Keratinocyte (primary cell): ENCODE results near the gene LRBA. TPM values are rescaled to one million over a fixed set of nuclear protein-coding genes. Genes with fewer than 3 reads are reported as not detected.

Source experiments
- DNase-seq: peaks from one replicate; pipeline ENCODE4 v3.0.0-alpha.2; 2011; ENCODE audit warnings: low read depth, missing footprints, low spot score
- FAIRE-seq: peaks from 2 replicates; lab custom pipeline; 2011; peaks lifted over from hg19 to GRCh38; lab: Jason Lieb, UNC
- H2AFZ ChIP-seq: 2 replicates; pipeline ENCODE4 v1.6.0; 2012; ENCODE audit warnings: low read length, control low read depth, inconsistent platforms; ENCODE audit not compliant: control insufficient read depth
- H3K27ac ChIP-seq: 2 replicates; pipeline ENCODE4 v1.5.1; 2011; ENCODE audit warnings: low read length; ENCODE audit not compliant: control insufficient read depth, insufficient read depth
- H3K27me3 ChIP-seq: 3 replicates; pipeline ENCODE4 v1.6.0; 2011; ENCODE audit warnings: low read length; ENCODE audit not compliant: control insufficient read depth, insufficient read depth; ENCODE audit errors: extremely low read depth
- H3K36me3 ChIP-seq, 2 experiments: 2 replicates in 1 of 2; 3 replicates in 1 of 2; pipeline ENCODE4 v1.5.1; 2011; ENCODE audit warnings: low read length in 2 of 2, mild to moderate bottlenecking in 1 of 2; ENCODE audit not compliant: control insufficient read depth in 2 of 2, insufficient read depth in 2 of 2; ENCODE audit errors: extremely low read depth in 1 of 2
- H3K4me1 ChIP-seq: 3 replicates; pipeline ENCODE4 v1.5.1; 2011; ENCODE audit warnings: low read length; ENCODE audit not compliant: control insufficient read depth, insufficient read depth; ENCODE audit errors: extremely low read depth
- H3K4me2 ChIP-seq: 3 replicates; pipeline ENCODE4 v1.6.0; 2011; ENCODE audit warnings: low read depth, low read length; ENCODE audit not compliant: control insufficient read depth, insufficient read depth; ENCODE audit errors: extremely low read depth
- H3K4me3 ChIP-seq, 3 experiments: fragments of 200-600 bp in 1 of 3; sonication (generic) in 1 of 3; 2 replicates in 2 of 3; 3 replicates in 1 of 3; pipeline ENCODE4 v1.5.1; 2011 to 2016; ENCODE audit warnings: low read length in 3 of 3, mild to moderate bottlenecking in 3 of 3, control low read depth in 2 of 3, inconsistent platforms in 1 of 3, low read depth in 1 of 3, mixed read lengths in 1 of 3, mixed run types in 1 of 3, moderate library complexity in 1 of 3; ENCODE audit not compliant: control insufficient read depth in 2 of 3, insufficient read depth in 2 of 3; ENCODE audit errors: extremely low read depth in 1 of 3
- H3K79me2 ChIP-seq: 2 replicates; pipeline ENCODE4 v1.6.0; 2012; ENCODE audit warnings: low read length; ENCODE audit not compliant: control insufficient read depth, insufficient read depth
- H3K9ac ChIP-seq: 3 replicates; pipeline ENCODE4 v1.6.0; 2011; ENCODE audit warnings: low read length; ENCODE audit not compliant: control insufficient read depth, insufficient read depth; ENCODE audit errors: extremely low read depth
- H3K9me1 ChIP-seq: 3 replicates; pipeline ENCODE4 v1.6.0; 2011; ENCODE audit warnings: low read length; ENCODE audit not compliant: control insufficient read depth, insufficient read depth; ENCODE audit errors: extremely low read depth
- H3K9me3 ChIP-seq: 2 replicates; pipeline ENCODE4 v1.5.1; 2012; ENCODE audit warnings: low read depth, low read length; ENCODE audit not compliant: control insufficient read depth
- H4K20me1 ChIP-seq: 3 replicates; pipeline ENCODE4 v1.6.0; 2011; ENCODE audit warnings: low read length; ENCODE audit not compliant: control insufficient read depth, insufficient read depth; ENCODE audit errors: extremely low read depth
- EZH2 ChIP-seq: IDR thresholded peaks from one replicate; pipeline ENCODE4 v1.6.1; 2012; ENCODE audit warnings: inconsistent platforms, mild to moderate bottlenecking, low read length, moderate library complexity
- dilution Hi-C: fragments of 300-500 bp; cut with MboI; formaldehyde crosslinking; loops from one replicate; pipeline ENCODE4 v1.7.0; 2020; ENCODE audit warnings: low sequenced_read_pairs; ENCODE audit not compliant: extremely low pct_ligation_motif_present
- polyA plus RNA-seq, 5 experiments: library from polyadenylated mRNA; depleted of rRNA in 3 of 5; stranded (reverse) in 3 of 5; stranded (forward) in 1 of 5; unstranded in 1 of 5; fragments of >200 nt; gene quantifications; 1 replicate in 1 of 5; 2 replicates in 3 of 5; 3 replicates in 1 of 5; pipeline versions ENCODE4 v1.2.1 to v1.2.3, GENCODE V29; 2011 to 2012; ENCODE audit warnings: missing spikeins in 2 of 5, low read depth in 1 of 5, low replicate concordance in 1 of 5
- TF ChIP-seq, protein P1 (sequence below), 3 experiments: IDR thresholded peaks in 1 of 3; conservative IDR thresholded peaks in 1 of 3; optimal IDR thresholded peaks in 1 of 3; 2 replicates in 2 of 3; 3 replicates in 1 of 3; pipeline versions ENCODE3 to v1.5.1; 2011; ENCODE audit warnings: low read length in 3 of 3, mild to moderate bottlenecking in 3 of 3, moderate library complexity in 2 of 3, control low read depth in 1 of 3, inconsistent platforms in 1 of 3; ENCODE audit not compliant: insufficient read depth in 2 of 3; ENCODE audit errors: extremely low read depth in 1 of 3

LRBA gene
- polyA plus RNA-seq, 1 donor (not counting 4 experiments of a cell fraction or from before 2014, with no cell fraction given), result 35.6 TPM

DNA sequence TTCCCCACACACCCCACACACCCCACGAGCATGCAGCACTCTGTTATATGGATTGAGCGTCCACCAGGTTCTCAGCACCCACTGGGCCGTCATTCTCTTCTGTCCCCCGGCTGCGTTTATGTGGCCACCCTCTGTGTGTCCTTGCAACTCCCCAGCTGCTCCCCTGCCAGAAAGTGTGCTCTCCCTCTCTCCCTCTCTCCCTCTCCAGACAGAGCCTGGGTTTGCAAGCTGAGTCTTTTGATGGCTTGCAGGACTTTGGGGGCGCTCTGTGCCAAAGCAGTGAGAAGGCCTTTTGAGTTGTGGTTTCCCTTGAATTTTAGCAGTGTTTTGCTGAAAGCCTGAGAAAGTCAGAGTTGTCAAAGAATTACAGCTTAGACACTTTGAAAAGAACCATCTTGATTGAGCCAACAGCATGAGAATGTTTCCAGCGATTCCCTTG lies 763.3 kb downstream of the LRBA start:
- no peak overlapping the region for H2AFZ ChIP-seq
- H3K4me2 ChIP-seq, result no peak overlapping the region
- H3K36me3 ChIP-seq, result no peaks in the 10 kb centered on the region
- FAIRE-seq, result no peak
- no peaks in the 10 kb centered on the region for H3K27me3 ChIP-seq
- no peaks in the 10 kb centered on the region for H4K20me1 ChIP-seq
- H3K9ac ChIP-seq, result no peak overlapping the region
- H3K9me3 ChIP-seq, result no peaks in the 10 kb centered on the region
- no peak for DNase-seq
- H3K27ac ChIP-seq, result no peak overlapping the region
- peaks cover 5% of the 10 kb centered on the region for H3K4me1 ChIP-seq
- H3K9me1 ChIP-seq, result no peaks in the 10 kb centered on the region
- TF ChIP-seq, protein P1, sequence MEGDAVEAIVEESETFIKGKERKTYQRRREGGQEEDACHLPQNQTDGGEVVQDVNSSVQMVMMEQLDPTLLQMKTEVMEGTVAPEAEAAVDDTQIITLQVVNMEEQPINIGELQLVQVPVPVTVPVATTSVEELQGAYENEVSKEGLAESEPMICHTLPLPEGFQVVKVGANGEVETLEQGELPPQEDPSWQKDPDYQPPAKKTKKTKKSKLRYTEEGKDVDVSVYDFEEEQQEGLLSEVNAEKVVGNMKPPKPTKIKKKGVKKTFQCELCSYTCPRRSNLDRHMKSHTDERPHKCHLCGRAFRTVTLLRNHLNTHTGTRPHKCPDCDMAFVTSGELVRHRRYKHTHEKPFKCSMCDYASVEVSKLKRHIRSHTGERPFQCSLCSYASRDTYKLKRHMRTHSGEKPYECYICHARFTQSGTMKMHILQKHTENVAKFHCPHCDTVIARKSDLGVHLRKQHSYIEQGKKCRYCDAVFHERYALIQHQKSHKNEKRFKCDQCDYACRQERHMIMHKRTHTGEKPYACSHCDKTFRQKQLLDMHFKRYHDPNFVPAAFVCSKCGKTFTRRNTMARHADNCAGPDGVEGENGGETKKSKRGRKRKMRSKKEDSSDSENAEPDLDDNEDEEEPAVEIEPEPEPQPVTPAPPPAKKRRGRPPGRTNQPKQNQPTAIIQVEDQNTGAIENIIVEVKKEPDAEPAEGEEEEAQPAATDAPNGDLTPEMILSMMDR (optimal IDR thresholded peaks at IDR 0.05 in 1 of 3, IDR thresholded peaks at IDR 0.05 in 1 of 3, conservative IDR thresholded peaks at IDR 0.05 in 1 of 3; ENCODE audit: extremely low read depth in 1 of 3, insufficient read depth in 2 of 3, low read length in 3 of 3), result no peak
- TF ChIP-seq EZH2, result no peak
- H3K4me3 ChIP-seq, result no peak overlapping the region
- dilution Hi-C loops, result no loop called here
- no peaks in the 10 kb centered on the region for H3K79me2 ChIP-seq

DNA sequence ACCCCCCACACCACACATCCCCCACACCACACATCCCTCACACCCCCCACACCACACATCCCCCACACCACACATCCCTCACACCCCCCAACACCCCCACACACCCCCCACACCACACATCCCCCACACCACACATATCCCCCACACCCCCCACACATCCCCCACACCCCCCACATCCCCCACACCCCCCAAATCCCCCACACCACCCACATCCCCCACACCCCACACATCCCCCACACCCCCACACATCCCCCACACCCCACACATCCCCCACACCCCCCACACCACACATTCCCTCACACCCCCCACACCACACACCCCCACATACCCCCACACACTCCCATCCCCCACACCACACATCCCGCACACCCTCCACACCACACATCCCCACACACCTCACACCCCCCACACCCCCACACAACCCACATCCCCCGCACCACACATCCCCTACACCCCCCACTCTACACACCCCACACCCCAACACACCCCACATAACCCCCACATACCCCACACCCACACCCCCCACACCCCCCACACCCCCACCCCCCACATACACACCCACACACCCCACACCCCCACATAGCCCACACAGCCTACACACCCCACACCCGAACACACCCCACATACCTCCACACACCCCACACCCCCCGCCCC lies 764.0 kb downstream of the LRBA start:
- Histone ChIP-seq H3K4me2 (no peak overlapping the region), H3K4me3 (no peak overlapping the region), H3K4me1 (no peaks in the 10 kb centered on the region), H3K27me3 (no peaks in the 10 kb centered on the region), H3K9me3 (no peaks in the 10 kb centered on the region), H3K9ac (no peak overlapping the region), H3K79me2 (no peaks in the 10 kb centered on the region), H3K9me1 (no peaks in the 10 kb centered on the region), H4K20me1 (no peaks in the 10 kb centered on the region), H2AFZ (no peak overlapping the region), H3K27ac (no peak overlapping the region), H3K36me3 (no peaks in the 10 kb centered on the region)
- TF ChIP-seq, protein P1 (optimal IDR thresholded peaks at IDR 0.05 in 1 of 3, IDR thresholded peaks at IDR 0.05 in 1 of 3, conservative IDR thresholded peaks at IDR 0.05 in 1 of 3; ENCODE audit: extremely low read depth in 1 of 3, insufficient read depth in 2 of 3, low read length in 3 of 3), result no peak
- TF ChIP-seq EZH2, result no peak
- DNase-seq (no peak), FAIRE-seq (no peak)
- dilution Hi-C loops, result no loop called here
